NB4 (cell line): Measurements from ENCODE around the gene PLAC1.

Experiments
- CTCF ChIP-seq: IDR thresholded peaks from one replicate; pipeline ENCODE4 v1.5.1; 2012; ENCODE audit warnings: low read depth, low read length
- MAX ChIP-seq: IDR thresholded peaks from 2 replicates; pipeline ENCODE4 v1.6.1; 2011; ENCODE audit warnings: low read depth, low read length
- MYC ChIP-seq: IDR thresholded peaks from 2 replicates; pipeline ENCODE4 v1.6.1; 2011; ENCODE audit warnings: low read depth, low read length
- POLR2A ChIP-seq: IDR thresholded peaks from 2 replicates; pipeline ENCODE4 v1.6.1; 2011; ENCODE audit warnings: mild to moderate bottlenecking; ENCODE audit not compliant: insufficient read length; ENCODE audit errors: extremely low read depth

- no peak for TF ChIP-seq POLR2A
- TF ChIP-seq CTCF = no peak
- no peak for TF ChIP-seq MAX
- no peak for TF ChIP-seq MYC
Measured at GRCh38 chrX:134601240-134601765, 57.0 kb downstream of the PLAC1 start.
